H1 (cell line): ENCODE measurements around the gene PCDHB7. TPM values are rescaled to one million over a fixed set of nuclear protein-coding genes. Genes with fewer than 3 reads are reported as not detected.

Experiments used
- CTCF ChIA-PET: fragments of 300-600 bp; sonication (Branson Sonifier 250); formaldehyde crosslinking; loops from one replicate; lab custom pipeline; 2021; ENCODE audit not compliant: partially characterized antibody; lab: Charles Lee
- POLR2A ChIA-PET: fragments of 300-600 bp; sonication (Branson Sonifier 250); formaldehyde crosslinking; loops from one replicate; lab custom pipeline; 2021; ENCODE audit warnings: inconsistent platforms; ENCODE audit not compliant: partially characterized antibody; lab: Charles Lee
- DNase-seq, 2 experiments: peaks; one replicate each; pipeline versions ENCODE4 v3.0.0 to v3.0.0-alpha.2; 2010 to 2022; ENCODE audit warnings: low spot score in 2 of 2, low read depth in 1 of 2, mixed read lengths in 1 of 2
- FAIRE-seq: peaks from 2 replicates; lab custom pipeline; 2011; peaks lifted over from hg19 to GRCh38; lab: Jason Lieb, UNC
- H2AFZ ChIP-seq: 2 replicates; pipeline ENCODE4 v1.8.1; 2012; ENCODE audit warnings: low read length, inconsistent platforms
- H2AK5ac ChIP-seq: 2 replicates; pipeline ENCODE4 v1.6.1; 2013; ENCODE audit warnings: low read depth, low read length
- H2BK120ac ChIP-seq: replicated peaks from 2 replicates; pipeline ENCODE3; 2013; ENCODE audit warnings: low read depth, low read length, inconsistent platforms
- H2BK12ac ChIP-seq: 2 replicates; pipeline ENCODE4 v1.6.1; 2013; ENCODE audit warnings: low read depth, low read length
- H2BK15ac ChIP-seq: 2 replicates; pipeline ENCODE4 v1.6.1; 2013; ENCODE audit warnings: low read length
- H2BK20ac ChIP-seq: 2 replicates; pipeline ENCODE4 v1.6.1; 2013; ENCODE audit warnings: low read length
- H2BK5ac ChIP-seq: 2 replicates; pipeline ENCODE4 v1.6.1; 2013; ENCODE audit warnings: low read depth, low read length
- H3K14ac ChIP-seq: 2 replicates; pipeline ENCODE4 v1.6.1; 2013; ENCODE audit warnings: inconsistent platforms; ENCODE audit not compliant: insufficient read length
- H3K18ac ChIP-seq: 2 replicates; pipeline ENCODE4 v1.6.1; 2013; ENCODE audit warnings: low read length; ENCODE audit errors: extremely low read depth
- H3K23ac ChIP-seq: 2 replicates; pipeline ENCODE4 v1.6.1; 2013; ENCODE audit warnings: inconsistent platforms; ENCODE audit not compliant: insufficient read length
- H3K23me2 ChIP-seq: 2 replicates; pipeline ENCODE4 v1.6.1; 2013; ENCODE audit warnings: low read depth, low read length
- H3K27ac ChIP-seq: 2 replicates; pipeline ENCODE4 v1.6.1; 2011; ENCODE audit warnings: low read depth, low read length, inconsistent platforms
- H3K27me3 ChIP-seq, 4 experiments: replicated peaks in 1 of 4; 1 replicate in 1 of 4; 2 replicates in 3 of 4; pipeline versions ENCODE4 v1.6.1 to v1.8.1; 2011 to 2013; ENCODE audit warnings: low read length in 3 of 4, mild to moderate bottlenecking in 3 of 4, inconsistent platforms in 2 of 4, mixed read lengths in 2 of 4, moderate library complexity in 1 of 4; ENCODE audit not compliant: control insufficient read depth in 3 of 4, insufficient read depth in 3 of 4; ENCODE audit errors: extremely low read depth in 1 of 4
- H3K36me3 ChIP-seq, 4 experiments: 2 replicates each; pipeline versions ENCODE4 v1.6.1 to v1.8.1; 2011 to 2013; ENCODE audit warnings: mild to moderate bottlenecking in 4 of 4, low read length in 3 of 4, moderate library complexity in 2 of 4, control low read depth in 1 of 4, inconsistent platforms in 1 of 4; ENCODE audit not compliant: insufficient read depth in 4 of 4, control insufficient read depth in 2 of 4
- H3K4ac ChIP-seq: replicated peaks from 2 replicates; pipeline ENCODE3; 2013; ENCODE audit warnings: low read length, low read depth, mixed read lengths, inconsistent platforms; ENCODE audit not compliant: insufficient read length
- H3K4me1 ChIP-seq, 4 experiments: replicated peaks in 1 of 4; 1 replicate in 1 of 4; 2 replicates in 3 of 4; pipeline versions ENCODE4 v1.6.1 to v1.8.1; 2011 to 2013; ENCODE audit warnings: low read length in 3 of 4, inconsistent platforms in 2 of 4, mixed read lengths in 1 of 4; ENCODE audit not compliant: insufficient read depth in 4 of 4, control insufficient read depth in 3 of 4
- H3K4me2 ChIP-seq, 2 experiments: 2 replicates each; pipeline versions ENCODE4 v1.6.1 to v1.8.1; 2011 to 2013; ENCODE audit warnings: low read depth in 2 of 2, low read length in 2 of 2, control low read depth in 1 of 2, inconsistent platforms in 1 of 2, mild to moderate bottlenecking in 1 of 2; ENCODE audit not compliant: insufficient read depth in 1 of 2
- H3K4me3 ChIP-seq, 4 experiments: fragments of 200-600, 300-600 bp in 1 of 4; sonication (generic), shearing (Covaris generic), sonication (Bioruptor Twin) in 1 of 4; 2 replicates each; pipeline versions ENCODE4 v1.5.1 to v1.8.1; 2011 to 2016; ENCODE audit warnings: low read length in 4 of 4, low read depth in 3 of 4, control low read depth in 2 of 4, inconsistent platforms in 2 of 4, mild to moderate bottlenecking in 2 of 4, mixed read lengths in 1 of 4, moderate library complexity in 1 of 4; ENCODE audit not compliant: insufficient read depth in 2 of 4; ENCODE audit errors: extremely low read depth in 1 of 4
- H3K56ac ChIP-seq: replicated peaks from 2 replicates; pipeline ENCODE3; 2013; ENCODE audit warnings: low read depth, mild to moderate bottlenecking, mixed read lengths, low read length, inconsistent platforms; ENCODE audit not compliant: insufficient read length
- H3K79me1 ChIP-seq: 2 replicates; pipeline ENCODE4 v1.6.1; 2013; ENCODE audit warnings: low read depth, low read length, control low read depth
- H3K79me2 ChIP-seq, 2 experiments: 2 replicates each; pipeline versions ENCODE4 v1.6.1 to v1.8.1; 2012 to 2013; ENCODE audit warnings: low read length in 2 of 2, mild to moderate bottlenecking in 2 of 2, inconsistent platforms in 1 of 2; ENCODE audit not compliant: insufficient read depth in 2 of 2, control insufficient read depth in 1 of 2
- H3K9ac ChIP-seq, 4 experiments: replicated peaks in 1 of 4; 1 replicate in 1 of 4; 2 replicates in 3 of 4; pipeline versions ENCODE4 v1.6.1 to v1.8.1; 2011 to 2013; ENCODE audit warnings: low read depth in 3 of 4, low read length in 3 of 4, control low read depth in 2 of 4, mild to moderate bottlenecking in 2 of 4, moderate library complexity in 2 of 4, inconsistent platforms in 1 of 4; ENCODE audit errors: extremely low read depth in 1 of 4
- H3K9me3 ChIP-seq, 2 experiments: 2 replicates each; pipeline versions ENCODE4 v1.6.1 to v1.8.1; 2012 to 2013; ENCODE audit warnings: mild to moderate bottlenecking in 2 of 2, moderate library complexity in 2 of 2, control low read depth in 1 of 2, inconsistent platforms in 1 of 2, low read depth in 1 of 2, low read length in 1 of 2, mixed read lengths in 1 of 2; ENCODE audit not compliant: insufficient read depth in 2 of 2
- H4K20me1 ChIP-seq, 2 experiments: replicated peaks in 1 of 2; 2 replicates each; pipeline versions ENCODE3 to v1.8.1; 2011 to 2013; ENCODE audit warnings: inconsistent platforms in 2 of 2, low read length in 2 of 2, mild to moderate bottlenecking in 1 of 2; ENCODE audit not compliant: insufficient read depth in 2 of 2, control insufficient read depth in 1 of 2
- H4K5ac ChIP-seq: 2 replicates; pipeline ENCODE4 v1.6.1; 2013; ENCODE audit warnings: low read length, low read depth, mixed read lengths, inconsistent platforms; ENCODE audit not compliant: insufficient read length
- H4K8ac ChIP-seq: 2 replicates; pipeline ENCODE4 v1.8.0; 2013; ENCODE audit warnings: mild to moderate bottlenecking, moderate library complexity, low read length, inconsistent platforms; ENCODE audit not compliant: insufficient read depth; ENCODE audit errors: extremely low read depth
- H4K91ac ChIP-seq: replicated peaks from 2 replicates; pipeline ENCODE3; 2013; ENCODE audit warnings: low read length, mixed read lengths, inconsistent platforms; ENCODE audit not compliant: insufficient read length
- CHD2 ChIP-seq: IDR thresholded peaks from 2 replicates; pipeline ENCODE4 v1.6.1; 2012; ENCODE audit warnings: low read length, improper control_type of control experiment
- RAD21 ChIP-seq, 2 experiments: IDR thresholded peaks in 1 of 2; conservative IDR thresholded peaks in 1 of 2; 2 replicates each; pipeline ENCODE4 v1.6.1; 2011; ENCODE audit warnings: low read depth in 2 of 2, low read length in 2 of 2, improper control_type of control experiment in 1 of 2, inconsistent platforms in 1 of 2, mild to moderate bottlenecking in 1 of 2, moderate library complexity in 1 of 2
- WGBS, 2 experiments: shearing (Covaris generic) in 1 of 2; methylation state at CpG; one replicate each; pipeline versions ENCODE4 v1.1.6 to v1.1.7; 2013 to 2015; ENCODE audit warnings: low lambda C conversion rate in 2 of 2, mixed read lengths in 2 of 2, inconsistent platforms in 1 of 2, low coverage in 1 of 2, missing lambda C conversion rate in 1 of 2; ENCODE audit not compliant: insufficient replicate concordance in 2 of 2, insufficient coverage in 1 of 2, insufficient read length in 1 of 2; ENCODE audit errors: extremely low coverage in 1 of 2, missing lambda C conversion rate in 1 of 2; 5-methylcytosine and 5-hydroxymethylcytosine counted together
- polyA plus RNA-seq, 7 experiments: library from polyadenylated mRNA; depleted of rRNA in 3 of 7; stranded (reverse) in 5 of 7; unstranded in 2 of 7; fragments of >200 nt in 5 of 7; fragments of 200-250 nt in 2 of 7; gene quantifications; 1 replicate in 5 of 7; 2 replicates in 1 of 7; 4 replicates in 1 of 7; pipeline versions ENCODE4 v1.2.1 to v1.2.3, GENCODE V29; 2011 to 2013; ENCODE audit warnings: missing spikeins in 2 of 7, mixed read lengths in 2 of 7
- total RNA-seq: library from RNA; stranded (reverse); fragmentation: NEBNext Ultra II Directional; extraction: Animal tissue kit (Norgen Biotek cat#: 25700); gene quantifications from 2 replicates; pipeline ENCODE4 v1.2.1, GENCODE V29; 2021
- TF ChIP-seq, protein P1 (sequence below), 3 experiments: IDR thresholded peaks; 1 replicate in 2 of 3; 2 replicates in 1 of 3; pipeline versions ENCODE4 v1.5.1 to v1.6.1; 2011; ENCODE audit warnings: low read length in 3 of 3, mild to moderate bottlenecking in 3 of 3, inconsistent platforms in 2 of 3, low read depth in 1 of 3, moderate library complexity in 1 of 3; ENCODE audit not compliant: insufficient read depth in 1 of 3; ENCODE audit errors: control extremely low read depth in 1 of 3

Gene PCDHB7
- total and polyA plus RNA-seq, 2 of the 8 experiments (the other 6 are each of a cell fraction or from before 2014, with no cell fraction given): 0.17 to 0.19 TPM

- ChIA-PET POLR2A (interaction anchor here (0.6 to 1.4 kb wide), 4 partner anchors 9 to 114 kb away, joined by 3 to 6 read pairs (median 4); partner anchors contain the start of genes PCDHB11 and PCDHB2), CTCF (interaction anchor here (0.6 to 3.9 kb wide), 39 partner anchors 9 to 1607 kb away, joined by 3 to 36 read pairs (median 4); partner anchors contain the start of genes PCDHB10, PCDHB11, PCDHB14 and PCDHB15)
- Histone ChIP-seq H3K4me2 (peak within 1 kb of the TSS in 1 of 2 experiments; percentile 10; a peak in 2 of 4 replicates), H3K27me3 (no peaks in the 10 kb centered on the region), H3K23me2 (no peaks in the 10 kb centered on the region), H3K9ac (no peak within 1 kb of the TSS), H2BK15ac (no peak within 1 kb of the TSS), H4K20me1 (no peaks in the 10 kb centered on the region), H3K4me3 (peak within 1 kb of the TSS in 2 of 4 experiments; percentile 10 to 34; a peak in 2 of 8 replicates), H3K4me1 (no peaks in the 10 kb centered on the region), H4K8ac (no peak within 1 kb of the TSS), H2BK120ac (no peak within 1 kb of the TSS), H4K5ac (no peak within 1 kb of the TSS), H3K79me2 (no peaks in the 10 kb centered on the region), H3K9me3 (peaks cover 0 to 12% of the 10 kb centered on the region in 2 experiments; a peak in 1 of 4 replicates), H3K23ac (no peak within 1 kb of the TSS), H3K27ac (no peak within 1 kb of the TSS), H3K56ac (no peak within 1 kb of the TSS), H3K79me1 (no peaks in the 10 kb centered on the region), H2BK12ac (no peak within 1 kb of the TSS), H2BK20ac (no peak within 1 kb of the TSS), H3K14ac (no peak within 1 kb of the TSS), H2AFZ (no peak within 1 kb of the TSS; the same call in 1 of the 2 replicates), H2AK5ac (no peak within 1 kb of the TSS), H3K4ac (no peak within 1 kb of the TSS), H3K18ac (no peak within 1 kb of the TSS), H4K91ac (no peak within 1 kb of the TSS), H2BK5ac (no peak within 1 kb of the TSS), H3K36me3 (no peaks in the 10 kb centered on the region)
- 68% methylated on average over 11 of the region's 11 CpGs; no CpG with 5 or more reads in 1 of the 2 experiments for WGBS, 2 experiments
- FAIRE-seq (no peak), DNase-seq (no peak)
- TF ChIP-seq CHD2: no peak
- TF ChIP-seq, protein P1, sequence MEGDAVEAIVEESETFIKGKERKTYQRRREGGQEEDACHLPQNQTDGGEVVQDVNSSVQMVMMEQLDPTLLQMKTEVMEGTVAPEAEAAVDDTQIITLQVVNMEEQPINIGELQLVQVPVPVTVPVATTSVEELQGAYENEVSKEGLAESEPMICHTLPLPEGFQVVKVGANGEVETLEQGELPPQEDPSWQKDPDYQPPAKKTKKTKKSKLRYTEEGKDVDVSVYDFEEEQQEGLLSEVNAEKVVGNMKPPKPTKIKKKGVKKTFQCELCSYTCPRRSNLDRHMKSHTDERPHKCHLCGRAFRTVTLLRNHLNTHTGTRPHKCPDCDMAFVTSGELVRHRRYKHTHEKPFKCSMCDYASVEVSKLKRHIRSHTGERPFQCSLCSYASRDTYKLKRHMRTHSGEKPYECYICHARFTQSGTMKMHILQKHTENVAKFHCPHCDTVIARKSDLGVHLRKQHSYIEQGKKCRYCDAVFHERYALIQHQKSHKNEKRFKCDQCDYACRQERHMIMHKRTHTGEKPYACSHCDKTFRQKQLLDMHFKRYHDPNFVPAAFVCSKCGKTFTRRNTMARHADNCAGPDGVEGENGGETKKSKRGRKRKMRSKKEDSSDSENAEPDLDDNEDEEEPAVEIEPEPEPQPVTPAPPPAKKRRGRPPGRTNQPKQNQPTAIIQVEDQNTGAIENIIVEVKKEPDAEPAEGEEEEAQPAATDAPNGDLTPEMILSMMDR (IDR thresholded peaks at IDR 0.05; ENCODE audit: control extremely low read depth in 1 of 3, insufficient read depth in 1 of 3, low read depth in 1 of 3, low read length in 3 of 3): peak in 2 of 3 experiments; percentile 11 to 48; a peak in 3 of 4 replicates
- peak; percentile 42 to 45 for TF ChIP-seq RAD21 (IDR thresholded peaks at IDR 0.05 in 1 of 2, conservative IDR thresholded peaks at IDR 0.05 in 1 of 2; ENCODE audit: low read depth in 2 of 2, low read length in 2 of 2)
Measured at GRCh38 chr5:141208478-141208877, 36.0 kb downstream of the PCDHB7 start, which contains the start of gene PCDHB12. TSS of gene PCDHB12 (plus strand) at chr5:141208719. CDS start at chr5:141208908, 189 bp downstream.
